GM12873 (cell line): ENCODE measurements around the gene HMGB1.

Experiments used
- CTCF ChIP-seq: IDR thresholded peaks from 2 replicates; pipeline ENCODE4 v1.5.1; 2012; ENCODE audit warnings: low read depth, mild to moderate bottlenecking, moderate library complexity, low read length, control low read depth; ENCODE audit not compliant: insufficient read depth; ENCODE audit errors: missing control alignments

HMGB1 gene

GRCh38 chr13:30410705-30411125 is 55.0 kb downstream of the HMGB1 start:
- TF ChIP-seq CTCF, result no peak

GRCh38 chr13:30409886-30410704 is 55.6 kb downstream of the HMGB1 start:
- TF ChIP-seq CTCF, result no peak

- TF ChIP-seq CTCF, result peak; percentile 74
Observed at GRCh38 chr13:30408319-30409101, 57.2 kb downstream of the HMGB1 start.

- no peak for TF ChIP-seq CTCF
Observed at GRCh38 chr13:30406779-30407416, 58.8 kb downstream of the HMGB1 start.
